Epidermal melanocyte (primary cell): ENCODE results near the gene UTP3.
"Not testable (repeated sequence)": the region's sequence is repeated elsewhere in the genome, so short reads cannot be mapped to it uniquely, and the experiment has no call there.

ENCODE experiments used
- DNase-seq: peaks from one replicate; pipeline ENCODE4 v3.0.0; 2011; ENCODE audit warnings: low spot score; ENCODE audit not compliant: insufficient read length

Gene UTP3, protein sequence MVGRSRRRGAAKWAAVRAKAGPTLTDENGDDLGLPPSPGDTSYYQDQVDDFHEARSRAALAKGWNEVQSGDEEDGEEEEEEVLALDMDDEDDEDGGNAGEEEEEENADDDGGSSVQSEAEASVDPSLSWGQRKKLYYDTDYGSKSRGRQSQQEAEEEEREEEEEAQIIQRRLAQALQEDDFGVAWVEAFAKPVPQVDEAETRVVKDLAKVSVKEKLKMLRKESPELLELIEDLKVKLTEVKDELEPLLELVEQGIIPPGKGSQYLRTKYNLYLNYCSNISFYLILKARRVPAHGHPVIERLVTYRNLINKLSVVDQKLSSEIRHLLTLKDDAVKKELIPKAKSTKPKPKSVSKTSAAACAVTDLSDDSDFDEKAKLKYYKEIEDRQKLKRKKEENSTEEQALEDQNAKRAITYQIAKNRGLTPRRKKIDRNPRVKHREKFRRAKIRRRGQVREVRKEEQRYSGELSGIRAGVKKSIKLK

DNA sequence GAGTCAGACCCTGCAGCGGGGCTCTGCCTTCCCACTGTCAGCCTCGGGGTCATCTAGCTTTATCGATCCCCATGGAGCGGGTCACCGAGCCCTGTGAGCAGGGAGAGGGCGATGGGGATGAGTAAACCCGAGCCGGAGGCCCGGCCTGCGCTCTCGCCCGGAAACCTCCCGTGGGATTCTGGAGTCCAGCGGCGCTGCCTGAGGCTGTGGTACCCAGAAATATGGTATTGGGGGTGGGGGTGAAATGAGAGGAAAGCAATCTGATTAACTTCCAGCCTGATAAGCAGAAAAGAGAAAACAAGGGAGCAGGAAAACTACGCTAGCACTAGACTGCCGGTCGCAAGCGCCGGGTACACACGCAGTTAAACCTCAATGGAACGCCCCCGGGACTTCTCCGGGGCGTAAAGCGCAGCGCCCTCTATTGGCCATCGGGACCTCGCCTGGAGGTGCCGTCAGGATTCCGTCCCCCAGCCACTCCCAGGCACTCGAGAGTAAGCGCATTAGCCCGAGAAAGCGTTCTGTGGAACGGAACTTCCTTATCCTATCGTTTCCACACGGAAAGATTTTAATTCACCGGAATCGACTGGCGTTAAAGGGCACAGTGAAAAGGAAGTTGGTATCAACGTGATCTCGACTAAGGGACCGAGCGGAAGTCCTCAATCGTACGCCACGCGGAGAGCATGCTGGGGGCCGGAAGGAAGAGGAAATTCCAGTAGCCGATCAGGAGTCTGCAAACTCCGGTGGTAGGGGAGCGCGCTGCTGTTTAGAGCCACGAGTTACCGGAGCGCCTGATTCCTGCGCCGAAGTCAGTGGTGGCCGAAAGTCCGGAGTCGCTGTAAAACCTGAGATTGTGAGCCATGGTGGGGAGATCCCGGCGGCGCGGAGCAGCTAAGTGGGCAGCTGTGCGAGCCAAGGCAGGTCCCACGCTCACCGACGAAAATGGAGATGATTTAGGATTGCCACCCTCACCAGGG, at the start of gene UTP3:
UTP3 (plus strand) TSS at position 712 of the 974 bp plus-strand sequence; CDS start at position 858, 146 bp downstream.
- DNase-seq: peak; percentile 80

DNA sequence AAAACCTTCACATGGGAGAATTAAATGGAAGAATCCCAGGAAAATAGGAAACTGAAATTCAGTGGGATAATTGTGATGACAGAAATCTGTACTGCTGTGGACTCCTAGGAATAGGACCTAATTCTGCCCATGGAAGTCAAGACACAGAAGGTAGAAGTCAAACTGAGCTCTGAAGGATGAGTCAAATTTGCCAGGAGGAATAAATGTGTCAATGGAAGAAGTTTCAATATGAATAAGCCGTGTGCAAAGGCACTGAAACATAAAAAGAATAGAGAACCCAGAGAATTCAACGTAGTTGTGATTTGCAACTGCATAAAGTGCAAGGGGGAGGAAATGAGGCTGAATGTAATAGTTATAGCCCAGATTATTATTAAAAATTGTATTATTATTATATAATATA, 48.1 kb upstream of the UTP3 start:
- no peak for DNase-seq

DNA sequence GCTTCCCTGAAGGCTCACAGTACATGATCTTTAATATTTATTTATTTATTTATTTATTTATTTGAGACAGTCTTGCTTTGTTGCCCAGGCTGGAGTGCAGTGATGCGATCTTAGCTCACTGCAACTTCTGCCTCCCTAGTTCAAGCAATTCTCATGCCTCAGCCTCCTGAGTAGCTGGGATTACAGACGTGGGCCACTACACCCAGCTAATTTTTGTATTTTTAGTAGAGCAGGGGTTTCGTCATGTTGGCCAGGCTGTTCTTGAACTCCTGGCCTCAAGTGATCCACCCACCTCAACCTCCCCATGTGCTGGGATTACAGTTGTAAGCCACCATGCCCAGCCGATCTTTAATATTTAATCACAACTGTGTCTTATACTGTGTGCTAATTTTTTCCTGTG, 37.6 kb upstream of the UTP3 start:
- not testable (repeated sequence) for DNase-seq

DNA sequence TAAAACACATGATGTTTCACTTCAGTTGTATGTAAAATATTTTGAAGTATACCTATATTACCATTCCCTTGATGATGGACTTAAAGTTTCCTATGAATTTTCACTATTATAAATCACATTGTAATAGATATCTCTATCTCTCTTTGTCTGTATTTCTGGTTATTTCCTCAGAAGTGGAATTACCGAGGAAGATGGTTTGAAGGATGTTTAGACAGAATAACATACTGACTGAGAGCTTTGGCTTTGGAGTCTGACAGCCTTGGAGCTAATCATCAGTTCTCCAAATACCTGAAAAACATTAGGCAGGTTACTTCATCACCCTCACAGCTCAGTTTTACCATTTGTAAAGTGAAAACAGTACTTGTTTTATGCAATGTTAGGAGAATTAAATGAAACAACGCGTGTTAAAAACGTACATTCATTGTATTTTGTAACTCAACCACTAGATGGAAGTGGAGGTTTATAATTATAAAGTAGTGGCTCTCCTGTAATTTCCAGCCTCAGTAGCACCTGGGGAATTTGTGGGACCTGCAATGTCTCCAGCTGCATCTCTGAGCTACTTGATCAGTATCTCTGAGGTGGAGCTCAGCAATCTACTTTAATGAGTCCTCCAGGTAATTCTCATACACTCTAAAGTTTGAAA, 36.3 kb upstream of the UTP3 start:
- DNase-seq: no peak

DNA sequence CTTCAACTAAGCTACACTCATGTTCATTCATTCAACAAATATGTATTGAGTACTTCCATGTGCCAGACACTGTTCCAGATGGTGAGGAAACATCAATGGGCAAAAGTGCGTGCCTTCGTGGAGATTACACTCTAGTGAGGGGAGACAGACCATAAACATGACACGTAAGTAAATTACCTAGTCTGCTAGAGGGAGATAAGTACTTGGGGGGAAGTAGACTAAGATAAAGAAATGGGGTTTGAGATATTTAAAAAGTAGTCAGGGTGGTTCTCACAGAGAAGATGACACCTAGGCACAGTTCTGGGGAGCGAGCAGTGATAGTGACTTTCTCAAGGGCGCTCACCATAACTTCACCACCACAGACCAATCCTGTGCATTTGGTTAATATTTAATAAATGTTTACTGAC, 33.7 kb upstream of the UTP3 start:
- no peak for DNase-seq

DNA sequence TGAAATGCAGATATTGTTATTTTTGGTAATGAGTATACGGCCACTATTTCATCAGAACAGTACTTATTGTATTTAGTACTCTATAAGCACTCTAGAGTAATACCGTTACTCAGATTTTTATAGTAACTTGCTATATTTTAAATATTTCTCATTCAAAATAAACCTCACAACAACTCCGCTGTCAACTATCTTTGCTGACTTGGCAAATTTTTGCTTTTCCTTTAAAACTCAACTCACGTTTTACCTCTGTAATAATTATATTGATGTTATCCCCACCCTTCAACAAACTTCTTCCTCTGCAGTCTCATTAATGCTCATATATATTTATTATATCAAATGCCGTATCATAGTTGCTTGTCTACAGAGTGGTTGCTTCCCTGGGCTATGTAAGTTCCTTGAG, 31.0 kb upstream of the UTP3 start:
- no peak for DNase-seq

DNA sequence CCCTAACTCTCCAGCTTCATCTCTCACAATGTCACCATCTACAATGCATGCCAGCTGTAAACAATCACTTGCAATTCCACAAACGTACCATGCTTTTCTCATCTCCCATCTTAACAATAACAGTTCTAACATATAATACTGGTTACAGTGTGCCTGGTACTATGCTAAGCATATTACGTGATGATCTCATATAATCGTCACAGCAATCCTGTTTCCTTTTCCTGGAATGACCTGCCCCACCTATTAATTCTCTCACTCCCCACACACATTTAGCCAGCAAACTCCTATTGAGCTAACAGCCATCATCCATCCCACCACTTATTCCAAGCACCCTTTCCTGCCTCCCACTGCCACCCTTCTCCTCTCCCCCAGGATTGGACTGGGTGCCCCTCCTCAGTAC, 29.9 kb upstream of the UTP3 start:
- no peak for DNase-seq

DNA sequence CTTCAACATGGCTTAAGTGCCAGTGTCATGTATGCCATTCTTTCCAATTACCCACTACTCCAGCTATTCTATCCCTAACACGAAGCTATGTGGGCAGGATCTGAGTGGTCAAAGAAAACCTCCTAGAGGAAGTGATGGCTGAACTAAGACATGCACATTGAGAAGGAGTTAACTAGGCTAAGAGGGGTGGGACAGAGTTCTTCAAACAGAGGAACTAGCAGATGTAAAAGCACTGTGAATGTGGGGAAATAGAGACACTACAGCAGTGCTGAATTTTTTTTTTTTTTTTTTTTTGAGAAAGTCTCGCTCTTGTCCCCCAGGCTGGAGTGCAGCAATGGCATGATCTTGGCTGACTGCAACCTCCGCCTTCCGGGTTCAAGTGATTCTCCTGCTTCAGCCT, 28.2 kb upstream of the UTP3 start:
- DNase-seq: no peak

DNA sequence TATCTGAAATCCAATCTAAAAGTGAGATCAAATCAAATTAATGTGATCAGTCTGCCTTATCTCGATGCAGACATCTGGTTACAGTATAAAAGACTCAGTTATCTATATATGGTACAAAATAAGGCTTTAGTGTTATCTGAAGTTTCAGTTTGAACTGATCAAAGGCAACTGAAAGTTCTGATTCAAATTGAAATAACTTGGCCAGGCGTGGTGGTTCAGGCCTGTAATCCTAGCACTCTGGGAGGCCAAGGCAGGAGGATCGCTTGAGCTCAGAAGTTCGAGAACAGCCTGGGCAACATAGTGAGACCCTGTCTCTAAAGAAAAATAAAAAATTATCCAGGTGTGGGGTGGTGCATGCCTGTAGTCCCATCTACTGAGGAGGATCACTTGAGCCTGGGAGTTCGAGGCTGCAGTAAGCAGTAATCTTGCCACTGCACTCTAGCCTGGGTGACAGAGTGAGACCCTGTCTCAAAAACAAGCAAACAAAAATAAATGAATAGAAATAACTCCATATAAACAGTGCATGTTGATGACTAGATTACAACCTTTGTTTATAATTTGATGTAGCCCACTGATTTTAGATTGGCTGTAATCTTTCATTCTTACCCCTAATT, 26.9 kb upstream of the UTP3 start:
- not testable (repeated sequence) for DNase-seq

DNA sequence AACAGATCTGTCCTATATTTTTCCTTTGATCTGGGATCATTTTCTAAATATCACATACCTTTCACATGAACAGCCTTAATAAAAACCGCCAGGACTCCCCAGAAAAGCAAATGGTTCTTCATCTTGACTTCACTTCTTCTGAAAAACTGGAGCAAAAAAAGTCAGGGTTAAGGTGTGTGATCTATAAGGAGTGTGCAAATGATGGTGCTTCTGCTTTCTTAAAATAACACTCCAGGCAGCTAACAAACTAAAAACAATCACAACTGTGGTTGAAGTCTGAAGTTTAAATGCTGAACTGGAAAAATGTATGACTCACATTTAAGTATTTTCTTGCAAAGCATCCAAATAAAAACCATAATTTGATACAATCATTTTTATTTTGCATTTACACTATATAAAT, 22.0 kb upstream of the UTP3 start, which contains the start of gene JCHAIN:
JCHAIN (minus strand) TSS at position 140 of the 400 bp plus-strand sequence; CDS start at position 122, 18 bp downstream.
- no peak for DNase-seq

DNA sequence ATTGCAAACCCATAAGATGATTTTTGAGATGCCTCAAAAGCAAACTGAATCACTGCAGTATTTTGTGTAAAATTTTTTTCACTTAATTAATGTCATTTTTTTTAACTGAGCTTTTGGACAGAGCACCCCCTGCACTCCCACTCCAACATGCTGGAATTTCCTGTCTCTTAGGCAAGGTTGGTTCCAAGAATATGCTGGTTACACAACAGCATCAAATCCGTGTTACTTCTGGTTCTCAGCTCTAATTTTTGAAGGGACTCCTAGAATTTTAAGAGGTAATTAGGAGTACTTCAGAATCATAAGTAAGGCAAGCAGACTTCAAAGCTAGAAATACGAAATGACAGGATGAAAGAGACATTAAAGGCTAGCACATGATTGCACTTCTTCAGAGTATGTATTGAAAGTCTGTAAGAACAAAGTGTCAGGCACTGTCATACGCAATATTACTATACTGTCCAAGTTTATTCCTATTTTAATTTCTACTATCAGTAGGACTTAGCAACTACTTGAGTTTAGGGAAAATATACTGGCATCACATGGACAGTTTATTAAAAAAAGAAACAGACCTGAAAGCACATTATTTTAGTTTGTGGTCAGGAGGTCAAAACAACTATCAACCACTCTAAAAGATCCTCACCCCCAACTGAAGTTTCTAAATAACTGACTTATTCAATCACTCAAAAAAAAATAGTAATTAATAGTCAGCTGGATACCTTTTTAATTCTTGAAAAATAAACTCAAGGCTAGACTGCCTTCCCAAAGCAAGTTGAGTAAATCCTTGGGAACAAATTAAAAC, 20.4 kb upstream of the UTP3 start:
- DNase-seq: no peak

DNA sequence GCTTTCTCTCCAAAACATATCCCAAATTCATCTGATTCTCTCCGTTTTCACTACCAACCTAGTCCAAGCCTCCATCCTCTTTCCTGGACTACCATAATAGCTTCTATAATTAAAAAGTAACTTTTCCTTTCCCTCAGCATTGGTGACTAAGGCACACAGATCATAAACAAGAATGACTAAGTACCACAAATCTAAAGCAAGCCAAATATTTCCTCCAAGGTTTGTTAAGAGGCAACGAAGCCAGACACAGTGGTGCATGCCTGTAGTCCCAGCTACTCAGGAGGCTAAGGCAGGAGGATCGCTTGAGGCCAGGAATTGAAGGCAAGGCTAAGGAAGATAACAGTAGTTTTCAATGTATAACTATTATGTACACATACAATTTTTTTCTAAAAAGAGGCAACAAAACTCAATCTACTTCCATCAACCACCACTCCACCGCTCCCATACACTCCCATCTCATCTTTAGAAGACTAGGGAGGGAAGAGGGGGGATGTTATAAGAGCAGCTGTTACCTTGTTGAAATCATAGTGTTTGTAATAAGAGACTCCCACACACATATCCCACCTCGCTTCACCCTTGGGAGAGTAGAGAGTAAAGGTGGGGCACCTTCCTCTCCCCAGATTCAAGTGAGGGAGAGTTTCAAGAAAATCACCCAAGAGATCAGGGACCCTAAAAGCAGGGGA, 17.9 kb upstream of the UTP3 start:
- DNase-seq: no peak

DNA sequence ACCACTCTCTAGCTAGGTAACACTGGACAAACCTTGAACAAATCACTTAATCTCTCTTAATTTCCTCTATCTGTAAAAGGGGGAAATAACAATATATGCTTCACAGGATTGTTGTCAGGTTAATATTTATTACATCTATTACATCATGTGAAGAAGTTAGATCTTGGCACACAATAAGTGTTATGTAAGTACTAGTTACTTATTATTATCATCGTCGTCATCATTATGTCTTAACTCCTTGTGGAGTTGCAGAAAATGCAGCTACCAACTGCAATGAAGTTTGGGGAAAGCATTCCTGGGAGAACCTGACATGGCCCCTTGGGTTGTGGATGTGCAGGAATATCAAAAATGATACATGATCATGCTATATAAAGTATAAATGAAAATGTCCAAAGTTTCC, 17.2 kb upstream of the UTP3 start:
- DNase-seq: no peak

DNA sequence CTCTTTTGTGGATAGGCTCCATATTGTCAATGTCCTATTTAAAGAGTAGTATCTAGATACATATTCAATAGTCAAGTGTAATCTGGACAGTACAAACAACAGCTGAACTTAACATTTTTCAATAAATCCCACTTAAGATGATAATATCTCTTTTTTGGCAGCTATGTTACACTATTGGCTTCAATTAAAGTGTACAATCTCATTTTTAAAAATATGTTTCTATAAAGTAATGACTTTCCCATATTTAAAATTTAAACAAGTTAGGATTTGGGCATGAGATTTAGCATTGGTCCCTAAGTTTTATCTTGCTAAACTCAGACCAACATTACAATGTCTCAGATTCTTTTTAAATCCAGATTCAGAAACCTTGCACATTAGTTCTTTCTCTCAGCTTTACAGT, 14.1 kb upstream of the UTP3 start:
- DNase-seq: no peak

DNA sequence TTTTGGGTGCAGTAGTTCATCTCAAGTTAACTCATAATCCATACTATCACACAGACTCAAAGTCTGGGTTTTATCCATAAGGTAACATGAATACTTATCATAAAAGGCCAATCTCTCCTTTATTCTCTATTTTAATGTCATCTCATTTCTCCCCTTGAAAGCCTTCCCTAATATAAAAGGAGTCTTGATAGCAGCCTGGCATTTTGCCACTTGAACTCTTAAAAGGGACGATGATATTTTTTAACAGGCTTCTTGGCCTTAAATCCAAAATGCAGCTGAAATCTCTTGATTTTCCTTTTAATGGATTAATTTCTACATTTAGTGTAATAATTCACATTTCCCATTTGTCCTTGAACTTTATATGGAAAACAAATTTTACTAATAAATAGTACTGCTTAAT, 13.6 kb upstream of the UTP3 start:
- no peak for DNase-seq

DNA sequence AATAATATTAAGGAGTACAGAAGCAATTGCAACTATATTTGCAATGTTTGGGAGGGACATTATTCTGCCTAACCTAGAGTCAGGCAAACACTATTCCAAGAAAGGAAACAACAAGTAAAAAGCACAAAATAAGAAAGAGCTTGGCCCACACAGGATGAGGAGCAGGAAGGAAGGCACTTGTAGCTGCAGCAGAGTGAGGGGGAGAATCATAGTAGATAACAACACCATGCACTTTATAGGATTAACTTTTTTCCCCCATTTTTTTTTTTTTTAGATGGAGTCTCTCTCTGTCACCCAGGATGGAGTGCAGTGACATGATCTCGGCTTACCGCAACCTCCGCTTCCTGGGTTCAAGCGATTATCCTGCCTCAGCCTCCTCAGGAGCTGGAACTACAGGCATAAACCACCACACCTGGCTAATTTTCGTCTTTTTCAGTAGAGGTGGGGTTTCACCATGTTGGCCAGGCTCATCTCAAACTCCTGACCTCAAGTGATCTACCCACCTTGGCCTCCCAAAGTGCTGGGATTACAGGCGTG, 11.7 kb upstream of the UTP3 start:
- no peak for DNase-seq

DNA sequence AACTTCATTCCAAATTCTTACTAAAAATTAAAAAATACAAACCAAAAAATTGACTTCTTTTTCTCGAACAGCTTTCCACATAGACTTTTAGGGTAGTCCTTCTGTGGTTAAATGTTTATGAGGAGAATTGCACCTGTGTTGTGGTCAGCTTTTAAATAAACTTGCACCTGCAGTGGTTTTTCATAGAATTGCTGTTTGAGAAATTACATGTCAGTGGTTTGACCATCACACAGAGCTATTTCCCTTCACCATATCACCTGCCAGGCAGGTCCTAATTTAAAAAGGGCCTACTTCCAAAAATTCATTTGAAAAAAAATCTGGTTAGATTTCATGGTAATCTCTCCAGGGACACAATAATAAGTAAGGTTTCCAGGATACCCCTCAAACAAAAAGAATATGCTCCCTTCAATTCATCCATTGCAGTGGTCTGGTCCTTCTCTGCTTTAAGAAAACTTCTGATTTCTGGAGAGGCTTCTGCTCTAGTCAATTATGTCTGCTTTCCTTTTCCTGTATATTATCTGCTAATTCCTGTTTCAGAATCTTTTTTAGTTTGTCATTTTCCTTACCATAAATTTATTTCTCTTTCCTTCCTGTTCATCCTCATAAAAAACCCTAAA, 9.8 kb upstream of the UTP3 start:
- DNase-seq: no peak

DNA sequence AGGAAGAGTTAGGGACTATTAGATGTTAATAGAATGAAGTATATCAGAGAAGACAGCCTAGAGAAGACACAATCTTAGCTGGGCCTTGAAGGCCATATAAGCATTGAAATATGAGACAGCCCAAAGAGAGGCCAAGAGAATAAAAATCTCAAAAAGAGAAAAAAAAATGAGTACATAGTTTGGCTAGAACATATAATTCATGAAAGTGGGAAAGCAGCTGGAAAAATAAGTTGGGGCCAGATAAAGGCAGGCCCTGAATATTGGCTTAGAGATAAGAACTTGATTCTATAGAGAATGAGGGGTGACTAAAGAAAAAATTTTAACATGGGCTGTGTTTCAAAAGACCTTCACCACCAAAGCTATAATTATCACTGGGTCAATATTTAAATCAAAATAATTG, 7.4 kb upstream of the UTP3 start:
- DNase-seq: no peak

DNA sequence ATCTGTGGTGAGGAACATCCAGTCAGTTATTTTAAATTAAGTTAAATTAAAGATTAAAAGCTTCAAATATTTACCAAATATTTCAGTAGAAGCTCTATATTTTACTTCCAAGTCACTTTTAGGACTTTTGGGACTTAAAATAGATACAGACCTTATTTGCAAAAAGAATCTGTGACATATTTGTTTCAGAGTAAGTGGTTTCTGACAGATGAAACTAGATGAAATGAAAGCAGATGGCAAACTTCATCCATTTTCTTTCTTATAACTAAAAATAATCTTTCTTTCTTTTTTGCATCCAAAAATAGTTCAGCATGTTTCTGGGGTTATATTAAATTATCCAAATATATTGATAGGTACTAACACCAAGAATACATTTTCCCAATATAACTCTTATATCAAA, 6.6 kb upstream of the UTP3 start:
- no peak for DNase-seq
